GM19035 (cell line): Measurements from ENCODE around the gene FOSB.
A peak's percentile ranks its signal among the peaks of the same experiment; 100 is the strongest.
"Not testable (repeated sequence)": the region's sequence is repeated elsewhere in the genome, so short reads cannot be mapped to it uniquely, and the experiment has no call there.

Source experiments
- ATAC-seq: cut with Tn5 transposase; IDR thresholded peaks from one replicate; pipeline ENCODE4 v1.9.1; 2021; ENCODE audit not compliant: unreplicated experiment

FOSB gene

GRCh38 chr19:45503909-45504308 is 36.1 kb downstream of the FOSB start:
- ATAC-seq: no peak

GRCh38 chr19:45505151-45505995 is 37.6 kb downstream of the FOSB start:
- ATAC-seq: no peak

GRCh38 chr19:45505996-45506245 is 38.1 kb downstream of the FOSB start:
- no peak for ATAC-seq

- peak; percentile 61 for ATAC-seq
Measured at GRCh38 chr19:45506246-45506988, 38.6 kb downstream of the FOSB start.

GRCh38 chr19:45506989-45507871 is 39.4 kb downstream of the FOSB start, which contains the start of gene VASP:
TSS of gene VASP (plus strand) at chr19:45507479. CDS start at chr19:45507772, 293 bp downstream.
- peak; percentile 50 for ATAC-seq

- ATAC-seq: no peak
Measured at GRCh38 chr19:45507872-45508416, 40.1 kb downstream of the FOSB start.

GRCh38 chr19:45508417-45508860 is 40.6 kb downstream of the FOSB start:
- no peak for ATAC-seq

GRCh38 chr19:45508861-45509691 is 41.3 kb downstream of the FOSB start:
- ATAC-seq: no peak

- ATAC-seq: no peak
Measured at GRCh38 chr19:45509692-45510015, 41.9 kb downstream of the FOSB start.

- not testable (repeated sequence) for ATAC-seq
Measured at GRCh38 chr19:45510352-45510751, 42.6 kb downstream of the FOSB start.

- no peak for ATAC-seq
Measured at GRCh38 chr19:45511074-45511473, 43.3 kb downstream of the FOSB start.

GRCh38 chr19:45512881-45513483 is 45.2 kb downstream of the FOSB start:
- ATAC-seq: no peak

- ATAC-seq: no peak
Measured at GRCh38 chr19:45514376-45515051, 46.7 kb downstream of the FOSB start.

GRCh38 chr19:45515081-45515624 is 47.4 kb downstream of the FOSB start:
- no peak for ATAC-seq

- no peak for ATAC-seq
Measured at GRCh38 chr19:45515807-45516401, 48.1 kb downstream of the FOSB start.

GRCh38 chr19:45517238-45517637 is 49.4 kb downstream of the FOSB start:
- no peak for ATAC-seq

GRCh38 chr19:45517641-45518468 is 50.1 kb downstream of the FOSB start:
- no peak for ATAC-seq

- no peak for ATAC-seq
Measured at GRCh38 chr19:45518469-45518826, 50.7 kb downstream of the FOSB start.
